ENCODE measurements around the gene KISS1.
"Not testable (repeated sequence)": the region's sequence is repeated elsewhere in the genome, so short reads cannot be mapped to it uniquely, and the experiment has no call there.

KISS1 gene, protein sequence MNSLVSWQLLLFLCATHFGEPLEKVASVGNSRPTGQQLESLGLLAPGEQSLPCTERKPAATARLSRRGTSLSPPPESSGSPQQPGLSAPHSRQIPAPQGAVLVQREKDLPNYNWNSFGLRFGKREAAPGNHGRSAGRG

DNA sequence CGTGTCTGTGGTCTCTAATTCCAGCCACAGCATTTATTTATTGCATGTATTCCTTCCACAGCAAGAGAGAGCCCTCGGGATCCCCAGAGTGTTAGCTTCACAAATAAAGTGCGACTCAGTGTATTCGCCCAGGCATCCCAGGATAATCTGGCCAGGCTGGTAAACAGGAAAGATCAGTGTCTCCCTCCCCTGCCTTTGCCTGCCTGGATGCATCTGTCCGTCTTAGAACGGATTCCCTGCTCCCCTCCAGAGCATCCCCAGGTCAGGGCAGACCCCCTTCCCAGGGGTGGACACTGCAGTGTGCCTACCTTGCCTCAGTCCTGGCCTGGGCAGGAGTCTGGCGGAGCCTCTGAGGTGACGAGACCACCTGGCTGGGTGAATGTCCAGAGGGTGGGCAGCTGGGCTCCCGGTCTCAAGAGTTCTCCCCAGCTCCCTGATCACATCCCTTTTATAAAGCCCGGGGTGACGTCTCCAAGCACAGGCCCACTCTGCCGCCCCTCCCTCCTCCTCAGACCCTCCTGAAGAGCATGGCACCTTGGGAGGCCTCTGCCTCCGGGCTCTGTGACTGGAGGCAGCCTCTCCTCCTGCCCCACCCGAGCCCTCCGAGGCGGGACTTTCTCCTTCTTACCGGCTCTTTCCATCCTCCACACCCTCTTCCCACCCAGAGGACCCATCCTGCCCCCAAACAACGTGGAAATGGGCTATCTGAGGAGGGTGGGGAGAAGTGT lies at the start of gene KISS1:
KISS1 (minus strand) TSS at position 424 of the 728 bp plus-strand sequence. CDS start 3,615 bp downstream, outside the sequence.
- Histone ChIP-seq H3K4me3 (no peak within 1 kb of the TSS), H3K9ac (no peak within 1 kb of the TSS), H3K4me2 (peak within 1 kb of the TSS; percentile 84)

GRCh38 chr1:204242920-204243319 lies 46.6 kb upstream of the KISS1 start:
- Histone ChIP-seq H4K20me1 (no peaks in the 10 kb centered on the region), H3K4me2 (no peak overlapping the region), H3K9ac (no peak overlapping the region), H3K36me3 (no peaks in the 10 kb centered on the region), H3K4me1 (no peaks in the 10 kb centered on the region), H3K9me3 (no peaks in the 10 kb centered on the region), H3K27ac (no peak overlapping the region), H3K4me3 (no peak overlapping the region), H3K27me3 (no peaks in the 10 kb centered on the region)
- no peak for TF ChIP-seq Cebpa-rat (IDR thresholded peaks at IDR 0.05)

More for the DNA sequence above, at the start of gene KISS1:
- Histone ChIP-seq H3K36me3 (no peaks in the 10 kb centered on the region), H4K20me1 (no peaks in the 10 kb centered on the region), H3K27me3 (no peaks in the 10 kb centered on the region), H3K27ac (no peak within 1 kb of the TSS), H3K9me3 (no peaks in the 10 kb centered on the region), H3K4me1 (peaks cover 86% of the 10 kb centered on the region)
- no peak for TF ChIP-seq Cebpa-rat (IDR thresholded peaks at IDR 0.05)

DNA sequence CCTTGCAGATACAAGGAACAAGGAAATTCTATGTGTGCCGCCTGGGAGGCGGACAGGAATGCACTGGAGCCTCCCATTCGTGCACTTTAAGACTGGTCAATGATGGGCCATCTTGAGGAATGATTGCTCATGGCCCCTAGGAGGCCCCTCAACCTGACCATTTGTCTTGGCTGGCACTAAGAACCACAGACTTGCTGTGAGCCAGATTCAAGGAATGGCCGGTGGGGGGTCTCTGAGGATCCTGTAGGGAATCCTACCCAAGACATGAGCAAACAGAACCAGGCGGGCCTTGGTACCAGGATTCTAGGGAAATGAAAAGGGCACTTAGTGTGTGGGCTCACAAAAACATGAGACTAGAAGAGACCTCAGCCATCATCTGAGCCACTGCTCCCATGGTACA lies 45.6 kb upstream of the KISS1 start:
- Histone ChIP-seq H3K36me3 (no peaks in the 10 kb centered on the region), H3K4me3 (no peak overlapping the region), H3K4me2 (no peak overlapping the region)

DNA sequence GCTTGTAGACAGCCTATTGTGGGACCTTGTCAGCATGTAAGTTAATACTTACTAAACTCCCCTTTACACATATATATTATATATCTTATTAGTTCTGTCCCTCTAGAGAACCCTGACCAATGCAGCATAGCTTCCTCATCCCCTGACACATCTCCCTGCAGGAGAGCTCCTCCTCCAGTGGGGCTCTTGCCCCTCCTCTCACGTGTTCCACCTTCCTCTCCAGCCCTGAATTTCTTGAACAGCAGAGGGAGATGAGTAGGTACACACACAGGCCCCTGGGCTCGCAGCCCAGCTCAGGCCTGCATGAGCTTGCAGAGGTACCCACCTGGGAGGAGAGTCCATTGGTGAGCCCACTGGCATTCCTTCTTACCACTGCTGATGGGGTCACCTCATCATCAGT lies 44.8 kb upstream of the KISS1 start:
- TF ChIP-seq Cebpa-rat (IDR thresholded peaks at IDR 0.05): no peak
- peaks cover 6% of the 10 kb centered on the region; the same call in 1 of the 2 replicates for H3K9me3 ChIP-seq
- H4K20me1 ChIP-seq: no peaks in the 10 kb centered on the region
- no peaks in the 10 kb centered on the region for H3K27me3 ChIP-seq
- H3K4me3 ChIP-seq: no peak overlapping the region
- no peaks in the 10 kb centered on the region for H3K4me1 ChIP-seq
- no peak overlapping the region for H3K4me2 ChIP-seq
- no peak overlapping the region for H3K27ac ChIP-seq
- H3K36me3 ChIP-seq: no peaks in the 10 kb centered on the region
- no peak overlapping the region for H3K9ac ChIP-seq

More for the DNA sequence above, 45.6 kb upstream of the KISS1 start:
- no peaks in the 10 kb centered on the region for H3K27me3 ChIP-seq
- H4K20me1 ChIP-seq: no peaks in the 10 kb centered on the region
- no peaks in the 10 kb centered on the region for H3K4me1 ChIP-seq
- TF ChIP-seq Cebpa-rat (IDR thresholded peaks at IDR 0.05): no peak
- no peak overlapping the region for H3K27ac ChIP-seq
- no peak overlapping the region for H3K9ac ChIP-seq
- no peaks in the 10 kb centered on the region for H3K9me3 ChIP-seq

DNA sequence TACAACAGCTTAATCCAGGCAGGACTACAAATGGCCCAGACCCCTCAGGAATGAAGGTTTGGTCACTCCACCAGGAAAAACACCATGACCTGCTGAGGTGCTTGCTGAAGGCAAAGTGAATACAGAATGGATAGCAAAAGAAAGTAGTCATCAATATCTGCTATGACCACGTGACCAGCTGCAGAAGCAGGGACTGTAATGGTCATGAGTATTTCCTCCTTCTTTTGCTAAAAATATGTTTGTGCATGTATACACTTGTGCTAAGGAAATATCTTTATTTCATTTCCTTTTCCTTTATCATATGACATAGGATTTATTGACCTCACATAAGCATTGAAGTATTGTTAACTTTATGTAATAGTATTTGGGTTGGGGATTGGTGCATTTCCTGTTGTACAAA lies 43.9 kb upstream of the KISS1 start:
- Histone ChIP-seq H3K9ac (no peak overlapping the region), H3K36me3 (no peaks in the 10 kb centered on the region), H3K4me2 (no peak overlapping the region), H3K9me3 (peaks cover 13% of the 10 kb centered on the region; the same call in 1 of the 2 replicates), H3K4me1 (no peaks in the 10 kb centered on the region), H3K4me3 (no peak overlapping the region), H4K20me1 (no peaks in the 10 kb centered on the region), H3K27me3 (no peaks in the 10 kb centered on the region), H3K27ac (no peak overlapping the region)
- TF ChIP-seq Cebpa-rat (IDR thresholded peaks at IDR 0.05): no peak

GRCh38 chr1:204239401-204239800 lies 43.1 kb upstream of the KISS1 start:
- H3K9ac ChIP-seq, H3K36me3 ChIP-seq, H4K20me1 ChIP-seq, H3K4me1 ChIP-seq, H3K4me3 ChIP-seq, H3K27me3 ChIP-seq, H3K27ac ChIP-seq, H3K4me2 ChIP-seq: not testable (repeated sequence)
- peaks cover 13% of the 10 kb centered on the region; the same call in 1 of the 2 replicates for H3K9me3 ChIP-seq

- not testable (repeated sequence) for H3K27ac ChIP-seq, H3K27me3 ChIP-seq, H3K4me3 ChIP-seq, H4K20me1 ChIP-seq, H3K4me1 ChIP-seq, H3K9ac ChIP-seq, H3K36me3 ChIP-seq, H3K4me2 ChIP-seq
- peaks cover 13% of the 10 kb centered on the region; the same call in 1 of the 2 replicates for H3K9me3 ChIP-seq
These were observed 42.2 kb upstream of the KISS1 start for GRCh38 chr1:204238520-204238919.

- not testable (repeated sequence) for H3K9ac ChIP-seq, H3K36me3 ChIP-seq, H3K4me1 ChIP-seq, H4K20me1 ChIP-seq, H3K27me3 ChIP-seq, H3K27ac ChIP-seq, H3K4me2 ChIP-seq, H3K4me3 ChIP-seq
- peaks cover 13% of the 10 kb centered on the region; the same call in 1 of the 2 replicates for H3K9me3 ChIP-seq
These were observed 41.2 kb upstream of the KISS1 start for GRCh38 chr1:204237515-204237914.

- H3K27me3 ChIP-seq: no peaks in the 10 kb centered on the region
- no peak overlapping the region for H3K4me3 ChIP-seq
- no peaks in the 10 kb centered on the region for H3K36me3 ChIP-seq
- peaks cover 17% of the 10 kb centered on the region for H3K4me1 ChIP-seq
- H3K9ac ChIP-seq: no peak overlapping the region
- H3K9me3 ChIP-seq: peaks cover 13% of the 10 kb centered on the region; the same call in 1 of the 2 replicates
- TF ChIP-seq Cebpa-rat (IDR thresholded peaks at IDR 0.05): no peak
- no peak overlapping the region for H3K27ac ChIP-seq
- no peaks in the 10 kb centered on the region for H4K20me1 ChIP-seq
- no peak overlapping the region for H3K4me2 ChIP-seq
These were observed 36.2 kb upstream of the KISS1 start for GRCh38 chr1:204232526-204232925.

DNA sequence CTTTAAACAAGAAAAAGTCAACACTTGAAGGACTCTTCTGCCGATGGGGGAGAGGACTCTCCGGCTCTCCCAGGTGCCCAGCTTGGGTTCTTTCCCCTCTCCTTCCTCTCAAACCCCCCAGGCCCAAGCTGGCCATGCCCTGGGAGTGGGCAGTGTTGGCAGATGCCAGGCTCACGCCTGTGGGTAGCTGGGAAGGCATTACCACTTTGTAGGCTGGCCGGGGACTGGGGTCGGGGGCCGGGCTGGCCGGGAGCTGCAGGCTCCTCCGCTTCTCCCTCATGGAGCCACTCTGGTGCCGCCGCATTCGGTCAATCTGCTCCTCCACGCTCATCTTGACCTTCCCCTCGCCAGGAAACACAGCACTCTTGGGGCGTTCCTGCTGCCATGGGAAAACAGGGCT lies 33.9 kb upstream of the KISS1 start:
- Histone ChIP-seq H3K27ac (no peak overlapping the region), H3K9me3 (no peaks in the 10 kb centered on the region), H3K27me3 (no peaks in the 10 kb centered on the region), H4K20me1 (no peaks in the 10 kb centered on the region), H3K4me3 (no peak overlapping the region), H3K4me1 (peaks cover 17% of the 10 kb centered on the region), H3K36me3 (no peaks in the 10 kb centered on the region), H3K4me2 (no peak overlapping the region), H3K9ac (no peak overlapping the region)
- TF ChIP-seq Cebpa-rat (IDR thresholded peaks at IDR 0.05): no peak

Measured in BLaER1 (cell line).